ENCODE measurements around the gene S1PR5. TPM values are rescaled to one million over a fixed set of nuclear protein-coding genes. Genes with fewer than 3 reads are reported as not detected.

S1PR5 gene
- total and polyA plus RNA-seq, 4 donors, result 0.17 to 0.56 (median 0.34) TPM

DNA sequence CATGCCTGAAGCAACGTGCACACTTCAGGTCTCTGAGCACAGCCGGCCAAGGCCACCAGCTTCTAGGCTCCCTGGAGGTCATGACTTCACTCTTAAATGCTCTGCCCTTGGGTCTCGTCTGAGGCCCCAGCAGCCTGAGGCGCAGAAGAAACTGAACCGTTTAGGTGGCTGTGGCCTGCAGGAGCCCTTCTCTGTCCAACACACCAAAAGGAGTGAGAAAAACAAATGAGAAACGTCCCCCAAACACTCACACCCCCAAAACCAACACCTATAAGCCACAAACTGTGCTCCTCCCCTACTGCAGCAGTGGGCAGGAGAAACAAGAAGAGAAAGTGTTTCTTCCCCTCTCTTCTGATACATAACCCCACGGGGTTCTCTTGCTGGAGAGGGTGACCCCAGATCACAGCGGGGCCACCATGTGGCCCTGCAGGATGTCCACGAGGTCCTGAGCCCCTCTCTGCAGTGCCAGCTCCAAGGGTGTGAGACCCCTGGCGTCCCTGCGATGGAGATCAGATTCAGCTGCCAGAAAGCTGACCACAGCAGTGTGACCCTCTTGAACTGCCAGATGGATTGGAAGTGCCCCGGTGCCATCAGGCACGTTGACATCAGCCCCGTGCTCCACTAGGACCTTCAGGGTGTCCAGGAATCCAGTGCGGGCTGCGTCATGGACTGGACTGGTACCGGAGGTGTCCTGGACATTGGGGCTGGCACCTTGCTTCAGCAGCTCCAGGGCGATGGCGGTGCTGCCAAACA, 49.6 kb upstream of the S1PR5 start:
- H3K4me1 ChIP-seq (ENCODE audit: control insufficient read depth in 4 of 4, insufficient read depth in 4 of 4, low read length in 3 of 4), result peaks cover 11 to 41% (median 23%) of the 10 kb centered on the region in 4 donors
- H3K27me3 ChIP-seq (ENCODE audit: control insufficient read depth in 4 of 4, insufficient read depth in 4 of 4, low read length in 3 of 4), result no peaks in the 10 kb centered on the region
- H3K9ac ChIP-seq (ENCODE audit: low read depth in 1 of 2, low read length in 2 of 2), result no peak overlapping the region
- 69% methylated on average over 19 of the region's 19 CpGs for WGBS
- no peaks in the 10 kb centered on the region for H3K9me3 ChIP-seq (ENCODE audit: control insufficient read depth in 4 of 4, low read length in 3 of 4)
- peak overlapping the region; percentile 46 to 80 for H3K27ac ChIP-seq (ENCODE audit: low read depth in 1 of 2, low read length in 2 of 2)
- no peak overlapping the region for H3K4me3 ChIP-seq (ENCODE audit: low read depth in 1 of 3, low read length in 3 of 3)
- peak; percentile 45 for DNase-seq (ENCODE audit: low spot score)
- H3K36me3 ChIP-seq (ENCODE audit: control insufficient read depth in 4 of 4, insufficient read depth in 3 of 4, low read depth in 1 of 4, low read length in 3 of 4), result peaks cover 0 to 3% (median 0%) of the 10 kb centered on the region in 4 donors
- TF ChIP-seq, protein P1, sequence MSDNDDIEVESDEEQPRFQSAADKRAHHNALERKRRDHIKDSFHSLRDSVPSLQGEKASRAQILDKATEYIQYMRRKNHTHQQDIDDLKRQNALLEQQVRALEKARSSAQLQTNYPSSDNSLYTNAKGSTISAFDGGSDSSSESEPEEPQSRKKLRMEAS (IDR thresholded peaks at IDR 0.05), result no peak
- TF ChIP-seq, protein P2, sequence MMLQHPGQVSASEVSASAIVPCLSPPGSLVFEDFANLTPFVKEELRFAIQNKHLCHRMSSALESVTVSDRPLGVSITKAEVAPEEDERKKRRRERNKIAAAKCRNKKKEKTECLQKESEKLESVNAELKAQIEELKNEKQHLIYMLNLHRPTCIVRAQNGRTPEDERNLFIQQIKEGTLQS (IDR thresholded peaks at IDR 0.05), result no peak
- TF ChIP-seq TAF1 (conservative IDR thresholded peaks at IDR 0.05), result no peak
- TF ChIP-seq RXRA (IDR thresholded peaks at IDR 0.05), result no peak
- no peak for TF ChIP-seq EGR1 (IDR thresholded peaks at IDR 0.05; ENCODE audit: low read depth in 2 of 2)
- TF ChIP-seq, protein P3, sequence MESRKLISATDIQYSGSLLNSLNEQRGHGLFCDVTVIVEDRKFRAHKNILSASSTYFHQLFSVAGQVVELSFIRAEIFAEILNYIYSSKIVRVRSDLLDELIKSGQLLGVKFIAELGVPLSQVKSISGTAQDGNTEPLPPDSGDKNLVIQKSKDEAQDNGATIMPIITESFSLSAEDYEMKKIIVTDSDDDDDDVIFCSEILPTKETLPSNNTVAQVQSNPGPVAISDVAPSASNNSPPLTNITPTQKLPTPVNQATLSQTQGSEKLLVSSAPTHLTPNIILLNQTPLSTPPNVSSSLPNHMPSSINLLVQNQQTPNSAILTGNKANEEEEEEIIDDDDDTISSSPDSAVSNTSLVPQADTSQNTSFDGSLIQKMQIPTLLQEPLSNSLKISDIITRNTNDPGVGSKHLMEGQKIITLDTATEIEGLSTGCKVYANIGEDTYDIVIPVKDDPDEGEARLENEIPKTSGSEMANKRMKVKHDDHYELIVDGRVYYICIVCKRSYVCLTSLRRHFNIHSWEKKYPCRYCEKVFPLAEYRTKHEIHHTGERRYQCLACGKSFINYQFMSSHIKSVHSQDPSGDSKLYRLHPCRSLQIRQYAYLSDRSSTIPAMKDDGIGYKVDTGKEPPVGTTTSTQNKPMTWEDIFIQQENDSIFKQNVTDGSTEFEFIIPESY (IDR thresholded peaks at IDR 0.05), result no peak
- TF ChIP-seq, protein P4, sequence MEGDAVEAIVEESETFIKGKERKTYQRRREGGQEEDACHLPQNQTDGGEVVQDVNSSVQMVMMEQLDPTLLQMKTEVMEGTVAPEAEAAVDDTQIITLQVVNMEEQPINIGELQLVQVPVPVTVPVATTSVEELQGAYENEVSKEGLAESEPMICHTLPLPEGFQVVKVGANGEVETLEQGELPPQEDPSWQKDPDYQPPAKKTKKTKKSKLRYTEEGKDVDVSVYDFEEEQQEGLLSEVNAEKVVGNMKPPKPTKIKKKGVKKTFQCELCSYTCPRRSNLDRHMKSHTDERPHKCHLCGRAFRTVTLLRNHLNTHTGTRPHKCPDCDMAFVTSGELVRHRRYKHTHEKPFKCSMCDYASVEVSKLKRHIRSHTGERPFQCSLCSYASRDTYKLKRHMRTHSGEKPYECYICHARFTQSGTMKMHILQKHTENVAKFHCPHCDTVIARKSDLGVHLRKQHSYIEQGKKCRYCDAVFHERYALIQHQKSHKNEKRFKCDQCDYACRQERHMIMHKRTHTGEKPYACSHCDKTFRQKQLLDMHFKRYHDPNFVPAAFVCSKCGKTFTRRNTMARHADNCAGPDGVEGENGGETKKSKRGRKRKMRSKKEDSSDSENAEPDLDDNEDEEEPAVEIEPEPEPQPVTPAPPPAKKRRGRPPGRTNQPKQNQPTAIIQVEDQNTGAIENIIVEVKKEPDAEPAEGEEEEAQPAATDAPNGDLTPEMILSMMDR (IDR thresholded peaks at IDR 0.05; ENCODE audit: low read depth, low read length, missing input control), result no peak
- no peak for TF ChIP-seq FOXA1 (IDR thresholded peaks at IDR 0.05)
- TF ChIP-seq HNF4G (IDR thresholded peaks at IDR 0.05), result no peak
- no peak for TF ChIP-seq YY1 (IDR thresholded peaks at IDR 0.05)
- TF ChIP-seq SP1 (IDR thresholded peaks at IDR 0.05), result no peak

DNA sequence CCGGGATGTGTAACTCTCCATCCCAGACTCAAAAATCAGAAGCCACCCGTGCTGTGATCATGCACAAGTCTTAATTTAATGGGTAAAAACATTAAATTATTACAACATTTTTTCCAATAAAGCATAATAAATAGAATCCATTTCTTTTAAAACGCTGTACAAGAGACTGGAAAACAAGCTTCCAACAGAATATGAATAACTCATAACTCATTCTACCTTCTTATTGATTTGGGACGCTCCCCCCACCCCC, 49.1 kb upstream of the S1PR5 start:
- Histone ChIP-seq H3K27ac (ENCODE audit: low read depth in 1 of 2, low read length in 2 of 2) (peak overlapping the region; percentile 46 to 80), H3K9ac (ENCODE audit: low read depth in 1 of 2, low read length in 2 of 2) (peak overlapping the region in 1 of 2 donors; percentile 48), H3K9me3 (ENCODE audit: control insufficient read depth in 4 of 4, low read length in 3 of 4) (no peaks in the 10 kb centered on the region), H3K27me3 (ENCODE audit: control insufficient read depth in 4 of 4, insufficient read depth in 4 of 4, low read length in 3 of 4) (no peaks in the 10 kb centered on the region), H3K4me3 (ENCODE audit: low read depth in 1 of 3, low read length in 3 of 3) (peak overlapping the region; percentile 20 to 58 (median 53)), H3K36me3 (ENCODE audit: control insufficient read depth in 4 of 4, insufficient read depth in 3 of 4, low read depth in 1 of 4, low read length in 3 of 4) (peaks cover 0 to 5% (median 0%) of the 10 kb centered on the region in 4 donors), H3K4me1 (ENCODE audit: control insufficient read depth in 4 of 4, insufficient read depth in 4 of 4, low read length in 3 of 4) (peaks cover 11 to 41% (median 23%) of the 10 kb centered on the region in 4 donors)
- TF ChIP-seq HNF4A (conservative IDR thresholded peaks at IDR 0.05) (no peak), GABPA (IDR thresholded peaks at IDR 0.05 in 1 of 2, conservative IDR thresholded peaks at IDR 0.05 in 1 of 2) (no peak)
- TF ChIP-seq, protein P2 (IDR thresholded peaks at IDR 0.05), result no peak
- DNase-seq (ENCODE audit: low spot score), result no peak
- 16% methylated on average over 4 of the region's 4 CpGs for WGBS

All from liver (tissue), 9 donors.